Prostate gland (tissue), 2 donors: Measurements from ENCODE around the gene TYK2. TPM values are rescaled to one million over a fixed set of nuclear protein-coding genes. Genes with fewer than 3 reads are reported as not detected.

Experiments used
- DNase-seq: peaks from one replicate; pipeline ENCODE4 v3.0.0-alpha.2; 2019; ENCODE audit warnings: low spot score
- H3K27ac ChIP-seq, 2 donors: fragments of 200-600 bp; sonication (generic); 2 replicates each; pipeline ENCODE4 v1.5.1; 2017 to 2019
- H3K27me3 ChIP-seq: fragments of 200-600 bp; sonication (generic); replicated peaks from 2 replicates; pipeline ENCODE4 v1.5.1; 2019; ENCODE audit not compliant: insufficient read depth
- H3K36me3 ChIP-seq, 2 donors: fragments of 200-600 bp; sonication (generic); 1 replicate in 1 of 2; 2 replicates in 1 of 2; pipeline versions ENCODE4 v1.5.1 to v1.8.1; 2017 to 2019
- H3K4me1 ChIP-seq: fragments of 200-600 bp; sonication (generic); replicated peaks from 2 replicates; pipeline ENCODE4 v1.5.1; 2019
- H3K4me3 ChIP-seq, 2 donors: fragments of 200-600 bp; sonication (generic); 2 replicates each; pipeline ENCODE4 v1.5.1; 2017 to 2019
- H3K9me3 ChIP-seq: fragments of 200-600 bp; sonication (generic); 2 replicates; pipeline ENCODE4 v1.5.1; 2017
- CTCF ChIP-seq, 4 experiments: fragments of 200-600 bp in 2 of 4; fragments of 450-650 bp in 2 of 4; sonication (generic) in 2 of 4; IDR thresholded peaks; 1 replicate in 3 of 4; 2 replicates in 1 of 4; pipeline ENCODE4 v1.5.1; 2016 to 2019; ENCODE audit warnings: antibody characterized with exemption in 4 of 4, mild to moderate bottlenecking in 2 of 4, moderate library complexity in 2 of 4
- POLR2A ChIP-seq: fragments of 450-650 bp; IDR thresholded peaks from one replicate; pipeline ENCODE4 v1.6.1; 2016; ENCODE audit warnings: antibody characterized with exemption, mild to moderate bottlenecking
- POLR2AphosphoS5 ChIP-seq: sonication (generic); formaldehyde crosslinking; IDR thresholded peaks from one replicate; pipeline ENCODE4 v1.6.1; 2017; ENCODE audit warnings: antibody characterized with exemption
- WGBS: methylation state at CpG from one replicate; pipeline ENCODE4 v1.1.5; 2018; 5-methylcytosine and 5-hydroxymethylcytosine counted together
- intact Hi-C: fragments of 100-400 bp; cut with DNase I; formaldehyde crosslinking; loops from one replicate; pipeline ENCODE4 v1.14.2; 2022
- total RNA-seq, 2 donors: library from RNA; depleted of rRNA; stranded (reverse); fragments of >200 nt; gene quantifications; one replicate each; pipeline ENCODE4 v1.1.0, GENCODE V29; 2016

The TYK2 gene
- total RNA-seq, 2 donors from 2014 or later, result 90.8 to 161 TPM

DNA sequence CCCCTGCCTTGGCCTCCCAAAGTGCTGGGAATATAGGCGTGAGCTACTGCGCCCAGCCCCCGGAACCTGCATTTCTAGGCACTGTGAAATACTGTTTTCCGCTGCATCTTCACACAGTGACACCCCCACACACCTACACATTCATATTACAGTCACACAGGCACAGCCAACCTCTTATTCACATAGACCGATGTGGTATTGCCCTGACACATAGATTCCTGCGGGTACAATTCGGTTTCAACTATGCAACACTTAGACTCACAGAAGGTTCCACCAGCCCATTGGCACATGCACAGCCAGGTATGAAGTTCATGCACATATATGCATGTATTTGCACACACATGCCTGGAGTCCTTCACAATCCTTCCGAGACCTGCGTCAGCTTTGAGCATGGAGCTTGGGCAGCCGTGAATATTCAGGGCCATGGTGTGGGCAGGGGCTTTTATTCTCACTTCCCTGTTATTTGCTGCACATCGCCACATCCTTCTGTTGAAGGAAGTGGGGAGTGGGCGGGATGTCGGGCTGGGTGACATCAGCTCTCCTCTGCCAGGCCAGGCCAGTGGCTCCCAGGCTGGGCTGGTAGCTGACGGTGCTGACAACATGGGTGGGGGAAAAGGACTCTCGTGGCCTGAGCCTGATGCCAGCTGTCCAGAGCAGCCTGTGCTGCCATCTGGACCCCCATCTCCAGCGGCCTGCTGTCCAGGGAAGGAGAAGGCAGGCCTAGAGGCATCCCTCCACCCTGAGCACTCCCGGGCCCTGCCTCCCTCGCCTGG, 28.3 kb upstream of the TYK2 start:
- intact Hi-C loops, result no loop called here
- no peaks in the 10 kb centered on the region for H3K27me3 ChIP-seq
- no peak for DNase-seq

GRCh38 chr19:10407096-10407495, 26.7 kb upstream of the TYK2 start:
- Histone ChIP-seq H3K36me3 (no peaks in the 10 kb centered on the region), H3K27me3 (no peaks in the 10 kb centered on the region), H3K4me3 (no peak overlapping the region), H3K4me1 (peaks cover 10% of the 10 kb centered on the region), H3K27ac (no peak overlapping the region), H3K9me3 (no peaks in the 10 kb centered on the region)
- intact Hi-C loops, result no loop called here
- TF ChIP-seq POLR2A (no peak), CTCF (IDR thresholded peaks at IDR 0.05) (no peak), POLR2AphosphoS5 (no peak)
- no peak for DNase-seq

More for the DNA sequence above, 28.3 kb upstream of the TYK2 start:
- WGBS, result 57% methylated on average over 18 of the region's 18 CpGs
- Histone ChIP-seq H3K4me1 (peaks cover 10% of the 10 kb centered on the region), H3K4me3 (no peak overlapping the region), H3K36me3 (no peaks in the 10 kb centered on the region), H3K27ac (no peak overlapping the region), H3K9me3 (no peaks in the 10 kb centered on the region)
- TF ChIP-seq POLR2AphosphoS5 (no peak), CTCF (IDR thresholded peaks at IDR 0.05) (no peak), POLR2A (no peak)

- Histone ChIP-seq H3K9me3 (no peaks in the 10 kb centered on the region), H3K27ac (no peak overlapping the region), H3K36me3 (no peaks in the 10 kb centered on the region), H3K27me3 (no peaks in the 10 kb centered on the region), H3K4me1 (peaks cover 12% of the 10 kb centered on the region), H3K4me3 (no peak overlapping the region)
- WGBS, result 61% methylated on average over 6 of the region's 6 CpGs
- intact Hi-C loops, result no loop called here
- no peak for DNase-seq
- TF ChIP-seq POLR2AphosphoS5 (no peak), POLR2A (no peak), CTCF (IDR thresholded peaks at IDR 0.05) (no peak)
Observed at GRCh38 chr19:10406191-10406590, 25.8 kb upstream of the TYK2 start.

- Histone ChIP-seq H3K4me3 (peak overlapping the region in 1 of 2 donors; percentile 64), H3K27me3 (no peaks in the 10 kb centered on the region), H3K9me3 (no peaks in the 10 kb centered on the region), H3K27ac (no peak overlapping the region), H3K36me3 (no peaks in the 10 kb centered on the region), H3K4me1 (peaks cover 19% of the 10 kb centered on the region)
- 6% methylated on average over 31 of the region's 43 CpGs for WGBS
- DNase-seq, result no peak
- intact Hi-C loops, result loop anchor here (2.0 kb wide), 1 partner anchor 20 kb away; no protein-coding TSS in a partner anchor
- TF ChIP-seq CTCF (IDR thresholded peaks at IDR 0.05) (no peak), POLR2AphosphoS5 (no peak), POLR2A (no peak)
Observed at GRCh38 chr19:10404888-10405820, 24.8 kb upstream of the TYK2 start.
